Skin of body (tissue), 3 donors: Measurements from ENCODE around the gene HEATR5A. TPM values are rescaled to one million over a fixed set of nuclear protein-coding genes. Genes with fewer than 3 reads are reported as not detected.
"Not testable (repeated sequence)": the region's sequence is repeated elsewhere in the genome, so short reads cannot be mapped to it uniquely, and the experiment has no call there.

ENCODE experiments used
- DNase-seq: peaks from one replicate; lab custom pipeline; 2025; lab: John Stamatoyannopoulos, UW
- small RNA-seq: library from RNA; depleted of rRNA; stranded (forward); fragments of <200 nt; gene quantifications from one replicate; pipeline ENCODE3, GENCODE V24; 2014; ENCODE audit warnings: low replicate concordance
- total RNA-seq: library from RNA; depleted of rRNA; stranded (reverse); fragments of >200 nt; gene quantifications from one replicate; pipeline ENCODE4 v1.2.3, GENCODE V29; 2014

HEATR5A gene
- total RNA-seq, 1 donor from 2014 or later: 27.4 TPM

- DNase-seq: not testable (repeated sequence)
Observed at GRCh38 chr14:31259040-31259435, 161.3 kb downstream of the HEATR5A start.

- no peak for DNase-seq
Observed at GRCh38 chr14:31258427-31259039, 161.8 kb downstream of the HEATR5A start.

GRCh38 chr14:31257554-31258426 lies 162.6 kb downstream of the HEATR5A start:
- not testable (repeated sequence) for DNase-seq

- no peak for DNase-seq
Observed at GRCh38 chr14:31257244-31257553, 163.2 kb downstream of the HEATR5A start.

GRCh38 chr14:31256534-31257243 lies 163.7 kb downstream of the HEATR5A start:
- no peak for DNase-seq

GRCh38 chr14:31255918-31256317 lies 164.4 kb downstream of the HEATR5A start:
- not testable (repeated sequence) for DNase-seq

- no peak for DNase-seq
Observed at GRCh38 chr14:31255286-31255685, 165.1 kb downstream of the HEATR5A start.

- DNase-seq: no peak
Observed at GRCh38 chr14:31253746-31254471, 166.4 kb downstream of the HEATR5A start.

GRCh38 chr14:31252865-31253264 lies 167.5 kb downstream of the HEATR5A start:
- no peak for DNase-seq

- no peak for DNase-seq
Observed at GRCh38 chr14:31251028-31251958, 169.1 kb downstream of the HEATR5A start.

- DNase-seq: no peak
Observed at GRCh38 chr14:31244626-31245025, 175.7 kb downstream of the HEATR5A start.

GRCh38 chr14:31243860-31244259 lies 176.5 kb downstream of the HEATR5A start:
- DNase-seq: no peak

- DNase-seq: not testable (repeated sequence)
Observed at GRCh38 chr14:31242161-31242940, 178.0 kb downstream of the HEATR5A start.

Small RNA genes lying within 50 kb of the gene (small RNA-seq; reads per million reads assigned to genes)
- not detected for gene RF00019

Other genes with a start within 250 kb of the HEATR5A start
- 273 TPM for gene HECTD1, start 212.8 kb downstream of the HEATR5A start, total RNA-seq
- 29.8 TPM for gene DTD2, start 37.0 kb upstream of the HEATR5A start, total RNA-seq
- gene GPR33, start 67.5 kb upstream of the HEATR5A start, total RNA-seq: not detected
- 12.5 TPM for gene NUBPL, start 140.9 kb upstream of the HEATR5A start, total RNA-seq